HepG2 (cell line): ENCODE measurements around the gene ZNF217. TPM values are rescaled to one million over a fixed set of nuclear protein-coding genes. Genes with fewer than 3 reads are reported as not detected.

Experiments
- ATF6 ChIP-seq: sonication (generic); formaldehyde crosslinking; conservative IDR thresholded peaks from 2 replicates; pipeline ENCODE4 v1.4.0; 2020; ENCODE audit warnings: missing genetic modification reagents
- ATM ChIP-seq: fragments of 450-650 bp; IDR thresholded peaks from 2 replicates; pipeline ENCODE4 v1.7.1; 2017; ENCODE audit warnings: mild to moderate bottlenecking, borderline replicate concordance
- BHLHE40 ChIP-seq: IDR thresholded peaks from 2 replicates; pipeline ENCODE4 v1.6.1; 2011; ENCODE audit warnings: low read length, improper control_type of control experiment
- CBFB ChIP-seq: sonication (generic); formaldehyde crosslinking; IDR thresholded peaks from 2 replicates; pipeline ENCODE4 v1.4.0; 2020; ENCODE audit warnings: missing genetic modification reagents
- ERF ChIP-seq: IDR thresholded peaks from 2 replicates; pipeline ENCODE4 v1.6.1; 2018; ENCODE audit warnings: missing biosample characterization, missing genetic modification reagents
- HNRNPUL1 ChIP-seq: fragments of 200-400 bp; formaldehyde crosslinking; IDR thresholded peaks from 2 replicates; pipeline ENCODE4 v1.6.1; 2017; ENCODE audit warnings: low read depth, mild to moderate bottlenecking, low read length, moderate library complexity
- KAT7 ChIP-seq: IDR thresholded peaks from 2 replicates; pipeline ENCODE4 v1.6.1; 2018; ENCODE audit warnings: borderline replicate concordance, missing compliant biosample characterization
- KDM5A ChIP-seq: fragments of 200-600 bp; sonication (generic); IDR thresholded peaks from 2 replicates; pipeline ENCODE4 v1.7.0; 2018; ENCODE audit warnings: antibody characterized with exemption, mild to moderate bottlenecking, low read length, borderline replicate concordance
- KDM5B ChIP-seq: sonication (generic); formaldehyde crosslinking; IDR thresholded peaks from 2 replicates; pipeline ENCODE4 v1.4.0; 2020; ENCODE audit warnings: missing genetic modification reagents, mild to moderate bottlenecking, borderline replicate concordance
- MEIS1 ChIP-seq: sonication (generic); formaldehyde crosslinking; IDR thresholded peaks from 2 replicates; pipeline ENCODE4 v1.9.0; 2021; ENCODE audit warnings: mild to moderate bottlenecking, missing genetic modification reagents, moderate library complexity, borderline replicate concordance
- MYC ChIP-seq: sonication (generic); formaldehyde crosslinking; IDR thresholded peaks from 2 replicates; pipeline ENCODE4 v1.9.0; 2021; ENCODE audit warnings: missing genetic modification reagents, borderline replicate concordance
- PLRG1 ChIP-seq: fragments of 450-650 bp; conservative IDR thresholded peaks from 2 replicates; pipeline ENCODE4 v1.6.1; 2016
- TAF1 ChIP-seq: sonication (generic); formaldehyde crosslinking; IDR thresholded peaks from 2 replicates; pipeline ENCODE4 v1.4.0; 2020; ENCODE audit warnings: missing genetic modification reagents
- YY1 ChIP-seq: IDR thresholded peaks from 2 replicates; pipeline ENCODE4 v1.6.1; 2011; ENCODE audit warnings: low read length, low read depth, moderate library complexity, mild to moderate bottlenecking; ENCODE audit not compliant: insufficient read depth, insufficient replicate concordance
- ZNF136 ChIP-seq: sonication (generic); formaldehyde crosslinking; IDR thresholded peaks from 2 replicates; pipeline ENCODE4 v1.8.1; 2022; ENCODE audit warnings: low read depth, mild to moderate bottlenecking, moderate library complexity, missing genetic modification reagents
- ZNF225 ChIP-seq: sonication (generic); formaldehyde crosslinking; IDR thresholded peaks from 2 replicates; pipeline ENCODE4 v1.4.0; 2020; ENCODE audit warnings: mild to moderate bottlenecking, missing genetic modification reagents
- ZNF264 ChIP-seq: sonication (generic); formaldehyde crosslinking; IDR thresholded peaks from 2 replicates; pipeline ENCODE4 v1.4.0; 2020; ENCODE audit warnings: missing genetic modification reagents
- ZNF510 ChIP-seq: sonication (generic); formaldehyde crosslinking; IDR thresholded peaks from 2 replicates; pipeline ENCODE4 v1.4.0; 2020; ENCODE audit warnings: low read depth, mild to moderate bottlenecking, missing genetic modification reagents
- ZNF816 ChIP-seq: sonication (generic); formaldehyde crosslinking; IDR thresholded peaks from 2 replicates; pipeline ENCODE4 v1.8.0; 2022; ENCODE audit warnings: missing genetic modification reagents, mild to moderate bottlenecking, borderline replicate concordance
- polyA plus RNA-seq, 8 experiments: library from polyadenylated mRNA; depleted of rRNA in 3 of 8; stranded (reverse) in 7 of 8; unstranded in 1 of 8; fragments of >200 nt; fragmentation: Illumina TruSeq in 4 of 8; extraction: Trizol in 4 of 8; gene quantifications; 2 replicates each; pipeline versions ENCODE4 v1.2.1 to v1.2.3, GENCODE V29; 2011 to 2016; ENCODE audit warnings: low read depth in 4 of 8, missing spikeins in 1 of 8, mixed read lengths in 1 of 8; ENCODE audit not compliant: insufficient read depth in 1 of 8
- total RNA-seq, 5 experiments: library from RNA; depleted of rRNA; stranded (reverse); fragments of >200 nt; fragmentation: Illumina TruSeq; extraction: Trizol; gene quantifications; 2 replicates each; pipeline ENCODE4 v1.2.3, GENCODE V29; 2016; ENCODE audit warnings: low read depth in 1 of 5
- TF ChIP-seq, protein P1 (sequence below), 2 experiments: sonication (generic) in 1 of 2; formaldehyde crosslinking in 1 of 2; IDR thresholded peaks; 2 replicates each; pipeline versions ENCODE4 v1.6.1 to v1.9.0; 2014 to 2022; ENCODE audit warnings: antibody characterized with exemption in 1 of 2, borderline replicate concordance in 1 of 2, inconsistent platforms in 1 of 2, low read depth in 1 of 2, missing genetic modification reagents in 1 of 2

The ZNF217 gene
- total and polyA plus RNA-seq, 2 of the 13 experiments (the other 11 are each of a cell fraction or from before 2014, with no cell fraction given) = 22.3 to 29.8 TPM

DNA sequence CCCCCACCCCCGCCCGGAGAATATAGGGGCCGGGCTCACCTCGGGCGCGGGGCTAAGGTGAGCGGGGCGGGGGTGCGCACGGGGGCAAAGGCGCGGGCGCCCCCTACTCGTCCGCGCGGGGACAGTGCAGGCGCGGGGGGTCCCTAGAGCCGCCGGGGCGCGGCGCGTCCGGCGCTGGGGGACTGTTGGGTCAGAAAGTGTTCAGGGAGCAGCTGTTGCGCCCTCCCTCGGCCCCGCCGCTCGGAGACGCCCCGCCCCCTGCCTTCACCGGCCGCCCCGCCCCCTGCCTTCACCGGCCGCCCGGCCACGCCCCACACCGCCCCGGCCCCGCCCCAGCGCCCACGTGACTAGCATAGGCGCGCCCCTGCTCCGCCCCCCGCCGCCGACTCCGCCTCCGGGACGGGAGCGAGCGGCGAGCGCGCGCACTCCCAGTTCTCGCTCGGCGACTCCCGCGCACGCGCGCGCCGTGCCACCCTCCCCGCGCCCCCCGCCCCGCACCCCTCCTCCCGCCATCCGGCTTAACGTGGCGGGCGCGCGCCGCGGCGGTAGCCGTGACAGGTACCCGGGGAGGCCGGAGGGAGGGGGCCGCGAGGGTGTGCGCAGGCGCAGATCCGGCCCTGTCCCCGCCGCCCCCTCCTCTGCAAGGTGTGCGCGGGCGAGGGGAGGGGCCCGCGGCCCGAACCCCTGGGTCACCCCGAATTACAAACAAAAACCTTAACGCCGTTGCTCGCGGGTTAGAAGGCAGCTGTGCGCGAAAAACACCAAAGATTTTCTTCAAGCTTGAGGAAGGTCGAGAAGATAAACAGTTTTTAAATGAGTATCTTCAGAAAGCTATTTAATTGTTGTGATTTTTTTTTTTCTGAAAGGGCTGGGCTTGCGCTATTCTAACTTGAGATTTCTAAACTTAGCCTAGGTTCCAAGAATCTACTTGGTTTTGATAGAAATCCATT is 704 bp upstream of the ZNF217 start (continued):
- TF ChIP-seq, protein P1, sequence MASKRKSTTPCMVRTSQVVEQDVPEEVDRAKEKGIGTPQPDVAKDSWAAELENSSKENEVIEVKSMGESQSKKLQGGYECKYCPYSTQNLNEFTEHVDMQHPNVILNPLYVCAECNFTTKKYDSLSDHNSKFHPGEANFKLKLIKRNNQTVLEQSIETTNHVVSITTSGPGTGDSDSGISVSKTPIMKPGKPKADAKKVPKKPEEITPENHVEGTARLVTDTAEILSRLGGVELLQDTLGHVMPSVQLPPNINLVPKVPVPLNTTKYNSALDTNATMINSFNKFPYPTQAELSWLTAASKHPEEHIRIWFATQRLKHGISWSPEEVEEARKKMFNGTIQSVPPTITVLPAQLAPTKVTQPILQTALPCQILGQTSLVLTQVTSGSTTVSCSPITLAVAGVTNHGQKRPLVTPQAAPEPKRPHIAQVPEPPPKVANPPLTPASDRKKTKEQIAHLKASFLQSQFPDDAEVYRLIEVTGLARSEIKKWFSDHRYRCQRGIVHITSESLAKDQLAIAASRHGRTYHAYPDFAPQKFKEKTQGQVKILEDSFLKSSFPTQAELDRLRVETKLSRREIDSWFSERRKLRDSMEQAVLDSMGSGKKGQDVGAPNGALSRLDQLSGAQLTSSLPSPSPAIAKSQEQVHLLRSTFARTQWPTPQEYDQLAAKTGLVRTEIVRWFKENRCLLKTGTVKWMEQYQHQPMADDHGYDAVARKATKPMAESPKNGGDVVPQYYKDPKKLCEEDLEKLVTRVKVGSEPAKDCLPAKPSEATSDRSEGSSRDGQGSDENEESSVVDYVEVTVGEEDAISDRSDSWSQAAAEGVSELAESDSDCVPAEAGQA (IDR thresholded peaks at IDR 0.05; ENCODE audit: low read depth) = no peak
- TF ChIP-seq, protein P1 (CRISPR knock-in tag; IDR thresholded peaks at IDR 0.05; ENCODE audit: borderline replicate concordance) = no peak
- TF ChIP-seq ATM (no peak), MEIS1 (CRISPR knock-in tag) (no peak), TAF1 (CRISPR knock-in tag) (peak; percentile 60; the same call in 1 of the 2 replicates), KDM5B (CRISPR knock-in tag) (peak; percentile 68; the same call in 1 of the 2 replicates), ZNF136 (no peak), PLRG1 (no peak), KDM5A (peak; percentile 55; the same call in 1 of the 2 replicates), BHLHE40 (peak; percentile 21), HNRNPUL1 (no peak), ZNF816 (peak; percentile 77; the same call in 1 of the 2 replicates), ATF6 (0 out of 2 replicates have a peak, but pooled peaks have one; percentile 26), ZNF264 (CRISPR knock-in tag) (no peak), KAT7 (CRISPR knock-in tag) (peak; percentile 45; the same call in 1 of the 2 replicates), ERF (CRISPR knock-in tag) (no peak; the same call in 1 of the 2 replicates), YY1 (peak; percentile 69), ZNF225 (CRISPR knock-in tag) (no peak), ZNF510 (CRISPR knock-in tag) (no peak), MYC (CRISPR knock-in tag) (peak; percentile 42; the same call in 1 of the 2 replicates), CBFB (CRISPR knock-in tag) (peak; percentile 55; the same call in 1 of the 2 replicates)
